Psoas muscle (tissue), 8 donors: ENCODE results near the gene MREG. TPM values are rescaled to one million over a fixed set of nuclear protein-coding genes. Genes with fewer than 3 reads are reported as not detected.

Source experiments
- ATAC-seq, 4 donors: fragments of 200-7000 bp; cut with Tn5 transposase; one replicate each; pipeline ENCODE4 v1.9.1; 2020; ENCODE audit warnings: moderate library complexity in 3 of 4, mild to moderate bottlenecking in 2 of 4
- DNase-seq, 2 donors: peaks; one replicate each; pipeline ENCODE4 v3.0.0-alpha.2; 2020
- H3K27ac ChIP-seq: fragments of 200-600 bp; one replicate; pipeline ENCODE4 v1.8.0; 2022
- H3K27me3 ChIP-seq, 3 donors: fragments of 200-600 bp in 1 of 3; one replicate each; pipeline versions ENCODE4 v1.6.1 to v1.8.0; 2013 to 2022; ENCODE audit warnings: low read length in 2 of 3, mild to moderate bottlenecking in 2 of 3, moderate library complexity in 1 of 3; ENCODE audit not compliant: insufficient read depth in 3 of 3
- H3K36me3 ChIP-seq, 2 donors: fragments of 200-600 bp in 1 of 2; one replicate each; pipeline versions ENCODE4 v1.6.1 to v1.8.0; 2013 to 2022; ENCODE audit warnings: low read depth in 1 of 2, mild to moderate bottlenecking in 1 of 2, moderate library complexity in 1 of 2; ENCODE audit not compliant: insufficient read depth in 1 of 2
- H3K4me1 ChIP-seq: fragments of 200-600 bp; one replicate; pipeline ENCODE4 v1.8.0; 2022
- H3K4me3 ChIP-seq: fragments of 200-600 bp; one replicate; pipeline ENCODE4 v1.8.0; 2022; ENCODE audit warnings: mild to moderate bottlenecking
- H3K9me3 ChIP-seq: fragments of 200-600 bp; one replicate; pipeline ENCODE4 v1.8.0; 2022
- WGBS, 3 donors: extraction: QIAGEN DNeasy Blood & Tissue Kit; methylation state at CpG; one replicate each; pipeline versions ENCODE4 v1.1.6 to v1.1.7; 2013; 5-methylcytosine and 5-hydroxymethylcytosine counted together
- intact Hi-C, 2 donors: fragments of 100-400 bp; cut with DNase I; formaldehyde crosslinking; loops; one replicate each; pipeline versions ENCODE4 v1.11.0 to v1.14.2; 2022
- polyA plus RNA-seq, 3 donors: library from polyadenylated mRNA; stranded (reverse); fragments of 200-250 nt; gene quantifications; one replicate each; pipeline ENCODE4 v1.2.3, GENCODE V29; 2013
- total RNA-seq, 4 donors: library from RNA; stranded (reverse); fragmentation: NEBNext Ultra II Directional in 2 of 4; extraction: Animal tissue kit (Norgen Biotek cat#: 25700) in 2 of 4; gene quantifications; one replicate each; pipeline versions ENCODE4 v1.2.1 to v1.2.4, GENCODE V29; 2021 to 2023
- TF ChIP-seq, protein P1 (sequence below): fragments of 200-600 bp; IDR thresholded peaks from one replicate; pipeline ENCODE4 v1.8.0; 2022; ENCODE audit warnings: antibody characterized with exemption
- donor health status: healthy with polysubstance abuse.
- donor health status: DM: no; HTN: no; CAD: no; lungs with moderate emphysema.
- donor health status: Bipolar disorder and iron deficiency.
- donor health status: healthy.
- donor health status: DM: yes; HTN: yes; CAD: no.
- donor health status: DM: no; HTN: no; CAD: no.
- donor health status: DM: no; HTN: no; CAD: no.
- donor health status: DM: yes; HTN: yes; CAD: no.

The MREG gene
- total and polyA plus RNA-seq, 7 donors: 0.24 to 6.8 (median 0.37) TPM

DNA sequence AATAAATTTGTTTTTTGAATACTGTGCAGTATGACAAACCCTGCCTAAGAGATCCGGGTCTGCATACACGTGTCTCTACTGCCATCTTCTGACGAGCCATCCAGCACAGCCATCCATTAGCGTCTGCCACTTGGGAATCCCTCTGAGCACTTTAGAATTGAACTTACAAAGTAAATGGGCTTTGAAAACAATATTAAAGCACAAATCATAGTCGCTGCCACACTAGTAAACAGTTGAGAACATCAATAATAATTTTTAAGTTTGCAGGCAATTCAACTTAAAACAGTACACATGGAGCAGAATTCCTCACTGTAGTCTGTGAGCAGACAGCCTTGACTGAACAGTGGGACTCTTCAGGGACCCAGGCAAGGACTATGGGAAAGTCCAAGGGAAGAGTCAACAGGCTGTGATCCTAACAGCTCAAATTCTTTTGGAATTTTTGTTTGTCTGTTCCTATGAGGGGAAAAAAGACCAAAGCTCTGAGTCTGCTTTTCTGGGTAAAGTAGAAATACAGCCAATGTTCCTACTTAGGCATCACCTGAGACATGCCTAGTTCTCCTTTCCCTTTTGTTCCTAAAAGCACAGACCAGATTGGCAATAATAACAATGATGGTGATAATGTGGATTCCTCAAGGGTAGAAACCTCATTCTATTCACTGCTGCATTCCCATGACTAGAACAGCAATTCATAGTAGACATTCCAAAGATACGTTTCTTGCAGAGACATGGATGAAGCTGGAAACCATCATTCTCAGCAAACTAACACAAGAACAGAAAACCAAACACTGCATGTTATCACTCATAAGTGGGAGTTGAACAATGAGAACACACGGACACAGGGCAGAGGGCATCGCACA is 92.9 kb downstream of the MREG start:
- no peaks in the 10 kb centered on the region for H3K27me3 ChIP-seq
- H3K4me1 ChIP-seq: no peaks in the 10 kb centered on the region
- H3K27ac ChIP-seq: no peak overlapping the region
- intact Hi-C loops: no loop called here
- ATAC-seq (peak; percentile 64 to 89 (median 86)), DNase-seq (peak; percentile 49 to 70)
- no peaks in the 10 kb centered on the region for H3K9me3 ChIP-seq
- TF ChIP-seq, protein P1, sequence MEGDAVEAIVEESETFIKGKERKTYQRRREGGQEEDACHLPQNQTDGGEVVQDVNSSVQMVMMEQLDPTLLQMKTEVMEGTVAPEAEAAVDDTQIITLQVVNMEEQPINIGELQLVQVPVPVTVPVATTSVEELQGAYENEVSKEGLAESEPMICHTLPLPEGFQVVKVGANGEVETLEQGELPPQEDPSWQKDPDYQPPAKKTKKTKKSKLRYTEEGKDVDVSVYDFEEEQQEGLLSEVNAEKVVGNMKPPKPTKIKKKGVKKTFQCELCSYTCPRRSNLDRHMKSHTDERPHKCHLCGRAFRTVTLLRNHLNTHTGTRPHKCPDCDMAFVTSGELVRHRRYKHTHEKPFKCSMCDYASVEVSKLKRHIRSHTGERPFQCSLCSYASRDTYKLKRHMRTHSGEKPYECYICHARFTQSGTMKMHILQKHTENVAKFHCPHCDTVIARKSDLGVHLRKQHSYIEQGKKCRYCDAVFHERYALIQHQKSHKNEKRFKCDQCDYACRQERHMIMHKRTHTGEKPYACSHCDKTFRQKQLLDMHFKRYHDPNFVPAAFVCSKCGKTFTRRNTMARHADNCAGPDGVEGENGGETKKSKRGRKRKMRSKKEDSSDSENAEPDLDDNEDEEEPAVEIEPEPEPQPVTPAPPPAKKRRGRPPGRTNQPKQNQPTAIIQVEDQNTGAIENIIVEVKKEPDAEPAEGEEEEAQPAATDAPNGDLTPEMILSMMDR: peak; percentile 72
- 33 to 36% (median 36%) methylated on average over 8 of the region's 8 CpGs for WGBS, 3 donors
- H3K36me3 ChIP-seq: no peaks in the 10 kb centered on the region
- H3K4me3 ChIP-seq: no peak overlapping the region

DNA sequence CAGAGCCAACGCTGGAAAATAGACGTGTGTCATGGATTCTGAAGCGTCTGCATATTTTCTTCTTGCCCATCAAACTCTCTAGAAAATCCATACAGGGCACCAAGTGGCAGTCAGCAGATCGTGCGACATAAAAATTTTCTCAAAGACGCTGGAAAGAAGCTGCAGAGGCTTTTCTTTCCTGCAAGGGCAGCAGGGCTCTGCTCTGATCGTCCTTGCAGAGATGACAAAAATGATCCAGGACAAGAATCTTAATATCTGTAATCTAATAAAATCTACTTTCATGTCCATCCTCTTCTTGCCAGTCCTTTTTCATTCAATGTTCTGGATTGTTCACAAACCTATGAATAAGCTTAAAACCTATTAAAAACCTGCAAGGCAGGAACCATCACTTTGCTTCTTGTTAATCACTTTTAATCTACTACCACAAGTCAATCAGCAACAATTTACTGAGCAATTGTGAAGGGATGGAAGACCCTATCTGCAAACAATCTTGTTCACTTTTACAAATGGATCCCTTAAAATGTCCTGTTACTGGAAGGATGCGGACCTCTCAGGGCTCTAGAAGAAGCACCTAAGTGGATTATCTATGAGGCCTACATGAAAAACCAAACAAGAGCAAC is 93.6 kb downstream of the MREG start:
- DNase-seq (no peak), ATAC-seq (no peak)
- TF ChIP-seq, protein P1: no peak
- H3K9me3 ChIP-seq: no peaks in the 10 kb centered on the region
- intact Hi-C loops: loop anchor here in 1 of 2 donors (10.0 kb wide), 1 partner anchor 465 kb away; no protein-coding TSS in a partner anchor
- H3K36me3 ChIP-seq: no peaks in the 10 kb centered on the region
- no peaks in the 10 kb centered on the region for H3K4me1 ChIP-seq
- no peaks in the 10 kb centered on the region for H3K27me3 ChIP-seq
- H3K27ac ChIP-seq: no peak overlapping the region
- WGBS, 3 donors: 61 to 67% (median 63%) methylated on average over 8 of the region's 8 CpGs
- no peak overlapping the region for H3K4me3 ChIP-seq

DNA sequence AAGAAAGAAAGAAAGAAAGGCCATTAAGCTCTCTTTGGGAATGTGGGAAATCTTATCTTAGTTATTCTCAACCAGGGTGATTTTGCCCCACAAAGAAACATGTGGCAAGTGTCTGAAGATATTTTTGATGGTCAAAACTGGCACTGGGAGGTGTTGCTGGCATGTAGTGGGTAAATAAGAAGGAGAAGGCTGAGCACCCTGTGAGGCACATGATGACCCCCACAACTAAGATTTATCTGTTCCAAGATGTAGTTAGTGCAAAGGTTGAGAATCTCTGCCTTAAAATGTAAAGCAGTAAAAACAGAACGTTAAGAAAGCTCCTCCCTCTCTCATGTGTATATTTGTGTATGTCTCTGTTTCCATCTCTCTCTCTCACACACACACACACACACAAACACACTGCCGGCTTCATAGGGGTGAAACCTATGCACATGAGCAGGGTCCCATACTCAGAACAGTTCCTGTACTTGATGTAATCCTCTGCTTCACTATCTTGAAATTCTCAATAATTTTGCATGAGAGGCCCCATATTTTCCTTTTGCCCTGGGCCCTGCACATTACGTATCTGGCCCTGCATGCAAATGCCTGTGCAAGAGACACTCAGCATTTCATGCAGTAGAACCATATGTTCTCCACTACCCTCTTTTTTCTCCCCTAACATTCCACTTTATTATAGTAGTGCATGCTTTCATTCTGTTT is 94.3 kb downstream of the MREG start:
- H3K4me1 ChIP-seq: no peaks in the 10 kb centered on the region
- intact Hi-C loops: loop anchor here in 1 of 2 donors (10.0 kb wide), 1 partner anchor 464 kb away; no protein-coding TSS in a partner anchor
- TF ChIP-seq, protein P1: no peak
- ATAC-seq: no peak
- H3K36me3 ChIP-seq: no peaks in the 10 kb centered on the region
- no peaks in the 10 kb centered on the region for H3K27me3 ChIP-seq
- DNase-seq: no peak
- WGBS, 3 donors: 65 to 76% (median 71%) methylated on average over 3 of the region's 3 CpGs
- no peak overlapping the region for H3K27ac ChIP-seq
- H3K4me3 ChIP-seq: no peak overlapping the region
- H3K9me3 ChIP-seq: no peaks in the 10 kb centered on the region

DNA sequence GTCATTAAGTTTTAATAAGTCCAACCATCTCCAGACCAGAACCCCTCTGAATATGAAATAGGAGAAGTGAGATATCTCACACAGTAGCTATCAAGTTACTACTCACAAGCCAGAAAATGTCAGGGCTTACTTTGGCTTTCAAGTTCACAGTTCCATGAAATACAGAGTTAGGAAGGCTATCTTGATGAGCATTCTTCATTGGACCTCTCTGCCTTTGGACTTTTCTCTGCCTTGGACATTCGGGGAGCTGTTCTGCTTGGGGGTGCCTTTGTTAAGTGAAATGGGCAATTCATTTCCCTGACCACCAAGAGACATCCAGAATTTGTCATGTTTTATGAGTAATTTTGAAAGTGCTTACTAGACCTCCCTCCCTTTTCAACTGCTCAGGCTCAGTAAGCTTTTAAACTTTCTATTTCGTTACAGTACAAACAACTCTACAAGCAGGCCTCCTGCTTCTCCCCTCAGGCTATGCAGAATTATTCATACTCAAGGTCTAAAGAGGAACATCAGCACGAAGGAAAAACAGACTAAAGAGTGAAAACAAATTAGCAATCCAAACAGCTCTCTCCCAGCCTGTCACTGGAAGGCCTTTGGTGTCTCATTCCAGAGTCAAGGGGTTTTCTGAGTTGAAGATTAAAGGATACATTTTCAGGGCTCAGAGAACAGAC is 95.3 kb downstream of the MREG start:
- intact Hi-C loops: loop anchor here in 1 of 2 donors (10.0 kb wide), 1 partner anchor 463 kb away; no protein-coding TSS in a partner anchor
- DNase-seq (no peak), ATAC-seq (no peak)
- H3K9me3 ChIP-seq: no peaks in the 10 kb centered on the region
- no peak overlapping the region for H3K4me3 ChIP-seq
- 33 to 54% (median 50%) methylated on average over 3 of the region's 3 CpGs for WGBS, 3 donors
- no peaks in the 10 kb centered on the region for H3K36me3 ChIP-seq
- H3K4me1 ChIP-seq: no peaks in the 10 kb centered on the region
- H3K27me3 ChIP-seq: no peaks in the 10 kb centered on the region
- no peak overlapping the region for H3K27ac ChIP-seq
- TF ChIP-seq, protein P1: no peak
